Caco-2 (cell line): Measurements from ENCODE around the gene HSD3B7. TPM values are rescaled to one million over a fixed set of nuclear protein-coding genes. Genes with fewer than 3 reads are reported as not detected.

Experiments used
- BruUV-seq: library from RNA; stranded (reverse); fragments of 400-500 nt; replicated peaks from 2 replicates; lab custom pipeline; 2021; lab: Mats Ljungman, UMichigan
- CTCF ChIA-PET: fragments of 300-600 bp; sonication (Branson Sonifier 250); formaldehyde crosslinking; loops from one replicate; lab custom pipeline; 2022; ENCODE audit warnings: antibody characterized with exemption; lab: Charles Lee
- POLR2A ChIA-PET: fragments of 300-600 bp; sonication (Branson Sonifier 250); formaldehyde crosslinking; loops from one replicate; lab custom pipeline; 2022; ENCODE audit warnings: antibody characterized with exemption; lab: Charles Lee
- DNase-seq, 2 experiments: peaks; one replicate each; pipeline versions ENCODE4 v3.0.0 to v3.0.0-alpha.2; 2020 to 2022
- H3K27me3 ChIP-seq: replicated peaks from 2 replicates; pipeline ENCODE4 v1.6.0; 2011; ENCODE audit warnings: low read length; ENCODE audit not compliant: control insufficient read depth, insufficient read depth
- H3K36me3 ChIP-seq: 2 replicates; pipeline ENCODE4 v1.5.1; 2011; ENCODE audit warnings: low read length; ENCODE audit not compliant: control insufficient read depth, insufficient read depth
- H3K4me1 ChIP-seq: fragments of 250-450 bp; sonication (Bioruptor Pico); 2 replicates; pipeline ENCODE4 v1.5.1; 2020; ENCODE audit warnings: mild to moderate bottlenecking
- H3K4me3 ChIP-seq: 2 replicates; pipeline ENCODE4 v1.5.1; 2011; ENCODE audit warnings: low read depth, mild to moderate bottlenecking, control low read depth, low read length
- H3K9me3 ChIP-seq: fragments of 250-450 bp; sonication (Bioruptor Pico); 2 replicates; pipeline ENCODE4 v1.5.1; 2020; ENCODE audit warnings: mild to moderate bottlenecking, moderate library complexity
- H3K27ac Mint-ChIP-seq: one replicate; pipeline ENCODE4 v1.8.0; 2022; ENCODE audit warnings: mixed read lengths; ENCODE audit not compliant: unreplicated experiment
- H3K27me3 Mint-ChIP-seq: one replicate; pipeline ENCODE4 v1.8.0; 2022; ENCODE audit warnings: mixed read lengths; ENCODE audit not compliant: insufficient read depth, unreplicated experiment
- H3K36me3 Mint-ChIP-seq: one replicate; pipeline ENCODE4 v1.8.0; 2022; ENCODE audit warnings: mild to moderate bottlenecking, mixed read lengths; ENCODE audit not compliant: insufficient read depth, unreplicated experiment
- H3K4me1 Mint-ChIP-seq: one replicate; pipeline ENCODE4 v1.8.0; 2022; ENCODE audit warnings: low read depth, mixed read lengths; ENCODE audit not compliant: unreplicated experiment
- H3K4me3 Mint-ChIP-seq: one replicate; pipeline ENCODE4 v1.8.0; 2022; ENCODE audit warnings: mild to moderate bottlenecking, moderate library complexity, mixed read lengths; ENCODE audit not compliant: unreplicated experiment
- H3K9me3 Mint-ChIP-seq: one replicate; pipeline ENCODE4 v1.8.0; 2022; ENCODE audit warnings: mixed read lengths; ENCODE audit not compliant: unreplicated experiment
- CTCF ChIP-seq, 2 experiments: fragments of 200-600 bp in 1 of 2; IDR thresholded peaks; 1 replicate in 1 of 2; 2 replicates in 1 of 2; pipeline versions ENCODE4 v1.5.1 to v1.8.0; 2011 to 2022; ENCODE audit warnings: antibody characterized with exemption in 1 of 2, control low read depth in 1 of 2, inconsistent platforms in 1 of 2, low read depth in 1 of 2, low read length in 1 of 2, mild to moderate bottlenecking in 1 of 2, moderate library complexity in 1 of 2; ENCODE audit not compliant: insufficient read depth in 1 of 2, severe bottlenecking in 1 of 2, unreplicated experiment in 1 of 2
- intact Hi-C: fragments of 100-400 bp; cut with micrococcal nuclease; formaldehyde crosslinking; loops from one replicate; pipeline ENCODE4 v1.10.0; 2022; ENCODE audit not compliant: unreplicated experiment
- total RNA-seq: library from RNA; stranded (reverse); gene quantifications from 2 replicates; pipeline ENCODE4 v1.2.3, GENCODE V29; 2022

Gene HSD3B7
- total RNA-seq, 1 experiment from 2014 or later = 2.4 TPM

- Histone ChIP-seq H3K36me3 (no peaks in the 10 kb centered on the region), H3K4me1 (peaks cover 21% of the 10 kb centered on the region), H3K27me3 (no peaks in the 10 kb centered on the region), H3K4me3 (no peak overlapping the region), H3K9me3 (no peaks in the 10 kb centered on the region)
- ChIA-PET CTCF (interaction anchor here (0.6 kb wide), 1 partner anchor 342 kb away, joined by 13 read pairs; no protein-coding TSS in a partner anchor), POLR2A (no interaction called here)
- Mint-ChIP-seq H3K4me3 (no peak overlapping the region), H3K36me3 (no peaks in the 10 kb centered on the region), H3K27ac (no peak overlapping the region), H3K4me1 (peaks cover 12% of the 10 kb centered on the region), H3K27me3 (no peaks in the 10 kb centered on the region), H3K9me3 (no peaks in the 10 kb centered on the region)
- no peak for TF ChIP-seq CTCF (IDR thresholded peaks at IDR 0.05; ENCODE audit: insufficient read depth in 1 of 2, low read depth in 1 of 2, low read length in 1 of 2, severe bottlenecking in 1 of 2, unreplicated experiment in 1 of 2)
- DNase-seq = no peak
- intact Hi-C loops = no loop called here
- BruUV-seq = no TSS peak
Observed at GRCh38 chr16:31002250-31002700, 17.3 kb downstream of the HSD3B7 start.

GRCh38 chr16:31002862-31003341 lies 17.9 kb downstream of the HSD3B7 start:
- no peaks in the 10 kb centered on the region for H3K27me3 ChIP-seq
- Mint-ChIP-seq H3K4me3 (no peak overlapping the region), H3K4me1 (peaks cover 12% of the 10 kb centered on the region), H3K27me3 (no peaks in the 10 kb centered on the region), H3K27ac (no peak overlapping the region), H3K36me3 (no peaks in the 10 kb centered on the region), H3K9me3 (no peaks in the 10 kb centered on the region)
- DNase-seq = no peak
- H3K9me3 ChIP-seq = no peaks in the 10 kb centered on the region
- CTCF ChIA-PET = no interaction called here
- H3K4me3 ChIP-seq = no peak overlapping the region
- no TSS peak for BruUV-seq
- intact Hi-C loops = no loop called here
- POLR2A ChIA-PET = no interaction called here
- peaks cover 15% of the 10 kb centered on the region for H3K4me1 ChIP-seq
- TF ChIP-seq CTCF (IDR thresholded peaks at IDR 0.05; ENCODE audit: insufficient read depth in 1 of 2, low read depth in 1 of 2, low read length in 1 of 2, severe bottlenecking in 1 of 2, unreplicated experiment in 1 of 2) = no peak
- H3K36me3 ChIP-seq = no peaks in the 10 kb centered on the region

- POLR2A ChIA-PET = interaction anchor here (0.6 kb wide), 1 partner anchor 177 kb away, joined by 6 read pairs; no protein-coding TSS in a partner anchor
- intact Hi-C loops = no loop called here
Observed at GRCh38 chr16:31003744-31004143, 18.7 kb downstream of the HSD3B7 start.

More at GRCh38 chr16:31003744-31004143, 18.7 kb downstream of the HSD3B7 start:
- H3K9me3 ChIP-seq = no peaks in the 10 kb centered on the region
- H3K4me1 ChIP-seq = peaks cover 7% of the 10 kb centered on the region; the same call in 1 of the 2 replicates
- Mint-ChIP-seq H3K36me3 (no peaks in the 10 kb centered on the region), H3K27ac (no peak overlapping the region), H3K27me3 (no peaks in the 10 kb centered on the region), H3K4me3 (no peak overlapping the region), H3K9me3 (no peaks in the 10 kb centered on the region), H3K4me1 (peaks cover 12% of the 10 kb centered on the region)
- H3K36me3 ChIP-seq = no peaks in the 10 kb centered on the region
- no peak for TF ChIP-seq CTCF (IDR thresholded peaks at IDR 0.05; ENCODE audit: insufficient read depth in 1 of 2, low read depth in 1 of 2, low read length in 1 of 2, severe bottlenecking in 1 of 2, unreplicated experiment in 1 of 2)
- no peak for DNase-seq
- H3K4me3 ChIP-seq = no peak overlapping the region
- CTCF ChIA-PET = no interaction called here
- H3K27me3 ChIP-seq = no peaks in the 10 kb centered on the region
- BruUV-seq = no TSS peak
